HepG2 (cell line): ENCODE measurements around the gene SH3PXD2A. TPM values are rescaled to one million over a fixed set of nuclear protein-coding genes. Genes with fewer than 3 reads are reported as not detected.

Experiments
- ARNT ChIP-seq: fragments of 450-650 bp; IDR thresholded peaks from 2 replicates; pipeline ENCODE4 v1.6.1; 2017
- ARNT2 ChIP-seq: sonication (generic); formaldehyde crosslinking; IDR thresholded peaks from 2 replicates; pipeline ENCODE4 v1.8.0; 2022; ENCODE audit warnings: mild to moderate bottlenecking, low read depth, missing genetic modification reagents, moderate library complexity
- ATF7 ChIP-seq, 2 experiments: fragments of 450-650 bp in 1 of 2; sonication (generic) in 1 of 2; formaldehyde crosslinking in 1 of 2; IDR thresholded peaks; 2 replicates each; pipeline versions ENCODE4 v1.4.0 to v1.6.1; 2016 to 2020; ENCODE audit warnings: antibody characterized with exemption in 1 of 2, mild to moderate bottlenecking in 1 of 2, missing genetic modification reagents in 1 of 2
- ATF7-NPFF ChIP-seq: sonication (generic); formaldehyde crosslinking; IDR thresholded peaks from 2 replicates; pipeline ENCODE4 v1.8.1; 2023; ENCODE audit warnings: mild to moderate bottlenecking, low read depth, missing genetic modification reagents, moderate library complexity
- CBX2 ChIP-seq, 2 experiments: fragments of 200-600 bp in 1 of 2; sonication (generic); formaldehyde crosslinking in 1 of 2; IDR thresholded peaks; 2 replicates each; pipeline versions ENCODE4 v1.7.0 to v1.8.1; 2018 to 2022; ENCODE audit warnings: low read depth in 2 of 2, low read length in 1 of 2, mild to moderate bottlenecking in 1 of 2, missing genetic modification reagents in 1 of 2
- GATAD2A ChIP-seq: IDR thresholded peaks from 2 replicates; pipeline ENCODE4 v1.6.1; 2016
- HNF4A ChIP-seq: sonication (generic); formaldehyde crosslinking; IDR thresholded peaks from 2 replicates; pipeline ENCODE4 v1.4.0; 2020; ENCODE audit warnings: missing genetic modification reagents
- MAF1 ChIP-seq: sonication (generic); formaldehyde crosslinking; IDR thresholded peaks from 2 replicates; pipeline ENCODE4 v1.5.0; 2020; ENCODE audit warnings: missing genetic modification reagents, borderline replicate concordance
- MAFG ChIP-seq: sonication (generic); formaldehyde crosslinking; IDR thresholded peaks from 2 replicates; pipeline ENCODE4 v1.5.1; 2020; ENCODE audit warnings: mild to moderate bottlenecking, missing genetic modification reagents
- NKX3-1 ChIP-seq: sonication (generic); formaldehyde crosslinking; IDR thresholded peaks from 2 replicates; pipeline ENCODE4 v1.5.0; 2020; ENCODE audit warnings: missing genetic modification reagents
- NR1H2 ChIP-seq: sonication (generic); formaldehyde crosslinking; IDR thresholded peaks from 2 replicates; pipeline ENCODE4 v1.8.1; 2022; ENCODE audit warnings: low read depth, missing genetic modification reagents, borderline replicate concordance
- SAFB2 ChIP-seq: sonication (generic); formaldehyde crosslinking; IDR thresholded peaks from 2 replicates; pipeline ENCODE4 v1.5.1; 2020; ENCODE audit warnings: missing genetic modification reagents, low read depth, mild to moderate bottlenecking, borderline replicate concordance
- SPEN ChIP-seq: sonication (generic); formaldehyde crosslinking; IDR thresholded peaks from 2 replicates; pipeline ENCODE4 v1.5.1; 2020; ENCODE audit warnings: low read depth, mild to moderate bottlenecking, missing genetic modification reagents
- TAF1 ChIP-seq: sonication (generic); formaldehyde crosslinking; IDR thresholded peaks from 2 replicates; pipeline ENCODE4 v1.4.0; 2020; ENCODE audit warnings: missing genetic modification reagents
- TGIF2 ChIP-seq: IDR thresholded peaks from 2 replicates; pipeline ENCODE4 v1.6.1; 2016; ENCODE audit warnings: control low read depth, missing compliant biosample characterization
- ZFYVE20 ChIP-seq: sonication (generic); formaldehyde crosslinking; IDR thresholded peaks from 2 replicates; pipeline ENCODE4 v1.8.0; 2023; ENCODE audit warnings: low read depth, mild to moderate bottlenecking, moderate library complexity, missing genetic modification reagents, borderline replicate concordance
- ZNF251 ChIP-seq: sonication (generic); formaldehyde crosslinking; IDR thresholded peaks from 2 replicates; pipeline ENCODE4 v1.9.0; 2021; ENCODE audit warnings: mild to moderate bottlenecking, missing genetic modification reagents
- ZNF589 ChIP-seq: sonication (generic); formaldehyde crosslinking; conservative IDR thresholded peaks from 2 replicates; pipeline ENCODE4 v1.8.0; 2022; ENCODE audit warnings: mild to moderate bottlenecking, moderate library complexity, missing genetic modification reagents
- ZNF629 ChIP-seq: sonication (generic); formaldehyde crosslinking; conservative IDR thresholded peaks from 2 replicates; pipeline ENCODE4 v1.5.0; 2020; ENCODE audit warnings: missing genetic modification reagents
- ZNF772 ChIP-seq: sonication (generic); formaldehyde crosslinking; IDR thresholded peaks from 2 replicates; pipeline ENCODE4 v1.5.0; 2020; ENCODE audit warnings: mild to moderate bottlenecking, missing genetic modification reagents
- polyA plus RNA-seq, 8 experiments: library from polyadenylated mRNA; depleted of rRNA in 3 of 8; stranded (reverse) in 7 of 8; unstranded in 1 of 8; fragments of >200 nt; fragmentation: Illumina TruSeq in 4 of 8; extraction: Trizol in 4 of 8; gene quantifications; 2 replicates each; pipeline versions ENCODE4 v1.2.1 to v1.2.3, GENCODE V29; 2011 to 2016; ENCODE audit warnings: low read depth in 4 of 8, missing spikeins in 1 of 8, mixed read lengths in 1 of 8; ENCODE audit not compliant: insufficient read depth in 1 of 8
- total RNA-seq, 5 experiments: library from RNA; depleted of rRNA; stranded (reverse); fragments of >200 nt; fragmentation: Illumina TruSeq; extraction: Trizol; gene quantifications; 2 replicates each; pipeline ENCODE4 v1.2.3, GENCODE V29; 2016; ENCODE audit warnings: low read depth in 1 of 5
- TF ChIP-seq, protein P1 (sequence below): sonication (generic); formaldehyde crosslinking; IDR thresholded peaks from 2 replicates; pipeline ENCODE4 v1.5.0; 2020; ENCODE audit warnings: mild to moderate bottlenecking, low read depth, missing genetic modification reagents, borderline replicate concordance
- TF ChIP-seq, protein P2 (sequence below): sonication (generic); formaldehyde crosslinking; conservative IDR thresholded peaks from 2 replicates; pipeline ENCODE4 v1.8.1; 2023; ENCODE audit warnings: missing genetic modification reagents
- TF ChIP-seq, protein P3 (sequence below): sonication (generic); formaldehyde crosslinking; conservative IDR thresholded peaks from 2 replicates; pipeline ENCODE4 v1.5.0; 2020; ENCODE audit warnings: missing genetic modification reagents
- TF ChIP-seq, protein P4 (sequence below): sonication (generic); formaldehyde crosslinking; IDR thresholded peaks from 2 replicates; pipeline ENCODE4 v1.4.0; 2020; ENCODE audit warnings: missing genetic modification reagents, borderline replicate concordance

The SH3PXD2A gene
- total and polyA plus RNA-seq, 2 of the 13 experiments (the other 11 are each of a cell fraction or from before 2014, with no cell fraction given): 11.1 to 11.3 TPM

DNA sequence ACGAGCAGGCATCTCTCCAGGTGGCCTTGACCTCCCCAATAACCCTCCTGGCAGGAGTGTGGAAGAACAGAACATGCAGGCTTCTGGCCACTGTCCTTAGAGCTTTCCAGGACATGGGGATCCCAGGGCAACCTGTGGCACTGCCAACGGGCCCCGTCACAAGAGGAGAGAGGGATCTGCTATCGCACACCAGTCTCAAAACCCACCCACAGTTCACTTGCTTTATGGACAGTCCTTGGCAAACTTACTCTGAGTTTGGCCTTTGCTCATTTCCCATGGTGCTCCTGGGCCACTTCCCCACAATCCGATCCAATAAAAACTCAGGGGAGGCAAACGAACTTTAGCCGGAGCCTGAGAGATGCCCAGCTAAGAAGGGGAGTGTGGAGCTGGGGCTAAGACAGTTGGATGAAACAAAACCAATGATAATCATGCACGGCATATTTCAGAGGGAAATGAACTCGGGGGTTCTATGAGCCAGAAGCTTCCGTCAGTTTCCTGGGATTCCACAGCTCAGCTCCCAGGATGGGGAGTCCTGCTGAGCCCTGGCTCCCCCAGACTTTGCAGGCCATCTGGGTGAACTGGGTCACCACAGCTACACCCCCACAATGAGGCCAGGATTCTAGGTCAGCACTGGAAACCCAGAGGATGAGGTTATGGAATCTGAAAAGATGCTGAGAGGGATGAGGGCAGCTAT, 203.4 kb downstream of the SH3PXD2A start (continued):
- TF ChIP-seq ZNF589 (CRISPR knock-in tag) (0 out of 2 replicates have a peak, but pooled peaks have one; percentile 35), ZNF251 (CRISPR knock-in tag) (no peak), MAFG (no peak), ZNF772 (CRISPR knock-in tag) (no peak), CBX2 (IDR thresholded peaks at IDR 0.05; ENCODE audit: low read depth, low read length) (no peak), CBX2 (CRISPR knock-in tag; IDR thresholded peaks at IDR 0.05; ENCODE audit: low read depth) (no peak), HNF4A (CRISPR knock-in tag) (peak; percentile 84), ZFYVE20 (CRISPR knock-in tag) (no peak), ARNT2 (CRISPR knock-in tag) (no peak), MAF1 (CRISPR knock-in tag) (no peak), ARNT (no peak), SAFB2 (CRISPR knock-in tag) (no peak), GATAD2A (CRISPR knock-in tag) (peak; percentile 36; the same call in 1 of the 2 replicates), TGIF2 (CRISPR knock-in tag) (no peak), NKX3-1 (CRISPR knock-in tag) (no peak), ZNF629 (no peak), TAF1 (no peak), ATF7-NPFF (CRISPR knock-in tag) (no peak), NR1H2 (CRISPR knock-in tag) (no peak), ATF7 (IDR thresholded peaks at IDR 0.05) (no peak), ATF7 (CRISPR knock-in tag; IDR thresholded peaks at IDR 0.05) (no peak), SPEN (no peak)
- TF ChIP-seq, protein P1, sequence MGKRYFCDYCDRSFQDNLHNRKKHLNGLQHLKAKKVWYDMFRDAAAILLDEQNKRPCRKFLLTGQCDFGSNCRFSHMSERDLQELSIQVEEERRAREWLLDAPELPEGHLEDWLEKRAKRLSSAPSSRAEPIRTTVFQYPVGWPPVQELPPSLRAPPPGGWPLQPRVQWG (CRISPR knock-in tag): no peak
- TF ChIP-seq, protein P2, sequence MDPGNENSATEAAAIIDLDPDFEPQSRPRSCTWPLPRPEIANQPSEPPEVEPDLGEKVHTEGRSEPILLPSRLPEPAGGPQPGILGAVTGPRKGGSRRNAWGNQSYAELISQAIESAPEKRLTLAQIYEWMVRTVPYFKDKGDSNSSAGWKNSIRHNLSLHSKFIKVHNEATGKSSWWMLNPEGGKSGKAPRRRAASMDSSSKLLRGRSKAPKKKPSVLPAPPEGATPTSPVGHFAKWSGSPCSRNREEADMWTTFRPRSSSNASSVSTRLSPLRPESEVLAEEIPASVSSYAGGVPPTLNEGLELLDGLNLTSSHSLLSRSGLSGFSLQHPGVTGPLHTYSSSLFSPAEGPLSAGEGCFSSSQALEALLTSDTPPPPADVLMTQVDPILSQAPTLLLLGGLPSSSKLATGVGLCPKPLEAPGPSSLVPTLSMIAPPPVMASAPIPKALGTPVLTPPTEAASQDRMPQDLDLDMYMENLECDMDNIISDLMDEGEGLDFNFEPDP (CRISPR knock-in tag): no peak
- TF ChIP-seq, protein P3, sequence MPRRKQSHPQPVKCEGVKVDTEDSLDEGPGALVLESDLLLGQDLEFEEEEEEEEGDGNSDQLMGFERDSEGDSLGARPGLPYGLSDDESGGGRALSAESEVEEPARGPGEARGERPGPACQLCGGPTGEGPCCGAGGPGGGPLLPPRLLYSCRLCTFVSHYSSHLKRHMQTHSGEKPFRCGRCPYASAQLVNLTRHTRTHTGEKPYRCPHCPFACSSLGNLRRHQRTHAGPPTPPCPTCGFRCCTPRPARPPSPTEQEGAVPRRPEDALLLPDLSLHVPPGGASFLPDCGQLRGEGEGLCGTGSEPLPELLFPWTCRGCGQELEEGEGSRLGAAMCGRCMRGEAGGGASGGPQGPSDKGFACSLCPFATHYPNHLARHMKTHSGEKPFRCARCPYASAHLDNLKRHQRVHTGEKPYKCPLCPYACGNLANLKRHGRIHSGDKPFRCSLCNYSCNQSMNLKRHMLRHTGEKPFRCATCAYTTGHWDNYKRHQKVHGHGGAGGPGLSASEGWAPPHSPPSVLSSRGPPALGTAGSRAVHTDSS: no peak
- TF ChIP-seq, protein P4, sequence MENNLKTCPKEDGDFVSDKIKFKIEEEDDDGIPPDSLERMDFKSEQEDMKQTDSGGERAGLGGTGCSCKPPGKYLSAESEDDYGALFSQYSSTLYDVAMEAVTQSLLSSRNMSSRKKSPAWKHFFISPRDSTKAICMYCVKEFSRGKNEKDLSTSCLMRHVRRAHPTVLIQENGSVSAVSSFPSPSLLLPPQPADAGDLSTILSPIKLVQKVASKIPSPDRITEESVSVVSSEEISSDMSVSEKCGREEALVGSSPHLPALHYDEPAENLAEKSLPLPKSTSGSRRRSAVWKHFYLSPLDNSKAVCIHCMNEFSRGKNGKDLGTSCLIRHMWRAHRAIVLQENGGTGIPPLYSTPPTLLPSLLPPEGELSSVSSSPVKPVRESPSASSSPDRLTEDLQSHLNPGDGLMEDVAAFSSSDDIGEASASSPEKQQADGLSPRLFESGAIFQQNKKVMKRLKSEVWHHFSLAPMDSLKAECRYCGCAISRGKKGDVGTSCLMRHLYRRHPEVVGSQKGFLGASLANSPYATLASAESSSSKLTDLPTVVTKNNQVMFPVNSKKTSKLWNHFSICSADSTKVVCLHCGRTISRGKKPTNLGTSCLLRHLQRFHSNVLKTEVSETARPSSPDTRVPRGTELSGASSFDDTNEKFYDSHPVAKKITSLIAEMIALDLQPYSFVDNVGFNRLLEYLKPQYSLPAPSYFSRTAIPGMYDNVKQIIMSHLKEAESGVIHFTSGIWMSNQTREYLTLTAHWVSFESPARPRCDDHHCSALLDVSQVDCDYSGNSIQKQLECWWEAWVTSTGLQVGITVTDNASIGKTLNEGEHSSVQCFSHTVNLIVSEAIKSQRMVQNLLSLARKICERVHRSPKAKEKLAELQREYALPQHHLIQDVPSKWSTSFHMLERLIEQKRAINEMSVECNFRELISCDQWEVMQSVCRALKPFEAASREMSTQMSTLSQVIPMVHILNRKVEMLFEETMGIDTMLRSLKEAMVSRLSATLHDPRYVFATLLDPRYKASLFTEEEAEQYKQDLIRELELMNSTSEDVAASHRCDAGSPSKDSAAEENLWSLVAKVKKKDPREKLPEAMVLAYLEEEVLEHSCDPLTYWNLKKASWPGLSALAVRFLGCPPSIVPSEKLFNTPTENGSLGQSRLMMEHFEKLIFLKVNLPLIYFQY (CRISPR knock-in tag): peak; percentile 47; the same call in 1 of the 2 replicates
